HEK293 (cell line): Measurements from ENCODE around the gene PTPN6.

Source experiments
- KLF10 ChIP-seq: fragments of 450-650 bp; IDR thresholded peaks from 2 replicates; pipeline ENCODE4 v1.5.1; 2018; ENCODE audit warnings: missing biosample characterization, mild to moderate bottlenecking, missing genetic modification characterization
- ZFP41 ChIP-seq: fragments of 450-650 bp; formaldehyde crosslinking; IDR thresholded peaks from 2 replicates; pipeline ENCODE4 v1.5.1; 2016; ENCODE audit warnings: missing biosample characterization, missing genetic modification characterization, borderline replicate concordance

- TF ChIP-seq KLF10 (tag by site-specific recombination) (no peak; the same call in 1 of the 2 replicates), ZFP41 (tag by site-specific recombination) (no peak)
Measured at GRCh38 chr12:6965026-6965661, 14.0 kb downstream of the PTPN6 start.
